ENCODE data around the gene PYGB. TPM values are rescaled to one million over a fixed set of nuclear protein-coding genes. Genes with fewer than 3 reads are reported as not detected.
"Not testable (repeated sequence)": the region's sequence is repeated elsewhere in the genome, so short reads cannot be mapped to it uniquely, and the experiment has no call there.

The PYGB gene
- total RNA-seq, 2 experiments from 2014 or later, result 37.2 to 39.8 TPM

DNA sequence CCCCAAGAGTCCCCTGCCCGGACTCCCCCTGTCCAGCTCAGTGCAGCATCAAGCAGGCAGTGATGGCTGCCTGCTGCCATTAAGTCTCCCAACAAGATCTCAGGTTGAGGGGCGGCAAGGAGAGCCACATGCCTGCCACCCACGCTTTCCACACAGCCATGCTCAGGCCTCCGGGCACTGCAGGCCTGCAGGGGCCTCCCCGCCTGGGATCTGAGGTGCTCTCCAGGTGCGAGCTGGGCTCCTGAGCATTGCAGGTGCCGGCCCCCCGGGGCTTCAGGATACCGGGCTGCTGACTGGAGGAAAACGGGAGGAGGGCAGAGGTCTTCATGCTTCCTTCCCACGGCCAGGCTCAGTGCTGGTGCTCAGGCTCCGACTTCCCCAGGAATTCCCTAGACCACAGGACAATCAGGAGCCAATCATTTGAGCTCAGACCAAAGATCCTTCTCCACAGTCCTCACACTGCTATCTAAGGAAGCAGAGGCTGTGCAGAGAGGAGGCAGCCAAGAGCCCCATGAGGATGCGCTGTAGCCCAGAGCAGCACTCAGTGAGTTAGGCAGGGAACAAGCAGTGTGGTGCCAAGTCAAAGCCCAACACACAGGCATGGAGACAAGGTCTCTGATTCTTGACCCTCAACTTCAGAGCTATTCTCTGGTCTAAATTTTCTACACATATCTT lies 52.7 kb downstream of the PYGB start:
- POLR2A ChIA-PET, result no interaction called here
- CTCF ChIA-PET, result interaction anchor here (1.5 kb wide), 1 partner anchor 305 kb away, joined by 3 read pairs; no protein-coding TSS in a partner anchor

GRCh38 chr20:25301357-25301920 lies 53.6 kb downstream of the PYGB start:
- ChIA-PET CTCF (no interaction called here), POLR2A (no interaction called here)

DNA sequence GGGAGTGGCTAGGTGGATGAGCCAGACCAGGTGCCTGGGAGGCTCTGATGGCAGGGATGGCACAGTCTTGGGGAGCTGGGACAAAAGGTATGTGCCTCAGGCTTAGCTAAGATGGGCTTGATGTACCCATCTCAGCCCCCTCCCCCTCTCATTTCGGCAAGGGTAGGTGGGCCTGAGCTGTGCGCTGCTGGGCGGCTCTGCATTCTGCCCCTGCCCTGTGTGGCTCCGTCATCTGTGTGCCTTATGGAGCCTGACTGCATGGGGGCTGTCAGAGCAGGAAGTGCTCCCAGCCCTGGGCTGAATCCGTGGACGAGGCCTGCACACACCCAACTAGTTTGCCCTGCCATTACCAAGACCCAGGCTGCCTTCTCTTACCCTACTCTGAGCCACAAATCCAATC lies 54.7 kb downstream of the PYGB start:
- ChIA-PET CTCF (no interaction called here), POLR2A (no interaction called here)

DNA sequence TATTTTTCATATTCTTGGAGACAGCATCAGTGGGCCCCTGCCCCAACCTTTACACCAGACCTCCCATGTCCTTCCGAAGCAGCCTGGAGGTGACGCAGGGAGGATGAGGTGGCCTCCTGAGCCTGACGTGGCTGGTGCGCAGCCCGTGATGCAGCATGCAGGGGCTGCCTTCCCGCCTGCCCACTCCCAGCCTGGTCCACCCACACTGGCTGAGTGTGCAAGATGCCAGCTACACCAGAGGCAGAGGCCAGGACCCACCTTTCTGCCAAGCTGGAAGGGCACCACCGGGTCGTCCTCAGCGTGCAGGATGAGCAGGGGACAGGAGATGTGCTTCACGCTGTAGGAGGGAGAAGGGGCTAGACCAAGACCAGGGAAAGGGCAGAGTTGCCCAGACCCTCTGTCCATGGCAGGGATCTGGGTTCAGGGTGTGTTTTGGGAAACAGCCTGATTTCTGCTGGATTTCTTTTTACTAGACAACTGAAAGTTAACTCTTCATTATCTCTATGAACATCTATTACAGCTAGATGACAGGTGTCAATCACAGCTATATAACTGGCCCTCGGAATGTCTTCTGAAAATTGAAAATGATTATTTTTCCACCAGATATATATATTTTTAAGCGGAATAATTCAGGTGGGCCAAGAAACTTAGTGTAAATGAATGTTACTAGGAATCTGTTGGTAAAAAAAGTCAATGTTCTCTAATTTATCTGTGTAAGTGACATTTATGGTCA lies 55.6 kb downstream of the PYGB start:
- ChIA-PET POLR2A (no interaction called here), CTCF (no interaction called here)

- POLR2A ChIA-PET, result no interaction called here
- CTCF ChIA-PET, result no interaction called here
Measured at GRCh38 chr20:25304025-25304549, 56.2 kb downstream of the PYGB start.

DNA sequence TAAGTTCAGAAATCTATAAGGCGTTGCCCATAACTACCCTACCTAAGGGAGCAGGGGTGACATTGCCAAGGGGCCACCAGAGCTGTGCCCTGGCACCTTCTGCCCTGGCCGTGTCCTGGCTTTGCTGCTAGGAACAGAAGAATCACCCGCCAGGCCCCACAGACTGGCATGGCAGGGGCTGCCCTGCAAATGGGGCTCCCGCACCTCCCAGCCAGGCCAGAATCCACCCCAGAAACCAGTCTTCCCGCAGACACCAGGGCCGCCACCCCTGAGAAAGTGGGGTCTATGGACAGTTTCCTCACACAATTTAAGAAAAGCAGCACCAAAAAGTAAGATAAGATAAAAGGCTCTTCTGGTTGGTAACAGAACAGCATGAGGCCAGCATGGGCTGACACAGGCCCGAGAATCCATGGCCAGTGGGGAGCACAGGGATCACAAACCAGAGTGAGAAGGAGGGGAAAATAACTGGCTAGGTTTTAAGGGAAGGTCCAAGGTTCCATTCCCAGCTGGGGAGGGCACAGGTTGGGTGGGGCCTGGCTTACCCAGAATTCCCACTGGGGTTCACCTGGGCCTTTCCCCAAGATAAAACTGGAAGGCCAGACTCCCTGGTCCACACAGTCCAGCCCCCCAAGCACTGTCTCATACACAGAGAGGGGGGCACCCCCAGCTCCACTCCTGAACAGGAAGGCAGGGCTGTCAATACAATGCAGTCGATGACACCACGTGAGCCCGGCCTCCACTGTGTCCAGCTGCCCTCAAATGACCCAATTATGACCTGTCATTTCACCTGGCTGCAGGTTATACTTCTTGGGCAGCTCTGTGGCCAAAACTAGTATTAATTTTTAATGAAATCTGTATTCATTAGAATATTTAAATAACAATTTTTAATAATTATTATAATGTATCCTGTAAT lies 59.4 kb downstream of the PYGB start:
- POLR2A ChIA-PET, result no interaction called here
- CTCF ChIA-PET, result interaction anchor here (1.3 kb wide), 1 partner anchor 92 kb away, joined by 5 read pairs; no protein-coding TSS in a partner anchor

DNA sequence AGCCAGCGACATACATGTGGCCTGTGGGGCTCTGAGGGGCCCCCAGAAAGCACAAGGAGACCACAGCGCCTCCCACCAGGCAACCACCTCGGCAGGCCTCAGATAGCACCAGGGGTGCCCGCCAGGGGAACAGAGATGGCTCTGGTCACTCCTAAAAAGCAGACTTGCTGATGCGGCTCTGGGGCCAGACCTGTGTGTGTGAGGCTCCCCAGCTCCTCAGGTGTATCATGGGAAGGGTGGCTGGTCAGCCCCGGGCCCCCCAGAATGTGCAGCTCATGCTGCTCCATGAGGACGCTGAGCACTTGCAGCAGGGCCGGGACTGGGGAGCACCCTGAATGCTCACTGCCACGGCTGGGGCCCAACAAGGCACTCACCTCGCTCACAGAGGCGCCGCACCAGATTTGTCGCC lies 60.2 kb downstream of the PYGB start:
- ChIA-PET CTCF (interaction anchor here (1.3 kb wide), 1 partner anchor 91 kb away, joined by 5 read pairs; no protein-coding TSS in a partner anchor), POLR2A (no interaction called here)

- POLR2A ChIA-PET, result no interaction called here
- CTCF ChIA-PET, result interaction anchor here (1.3 to 1.5 kb wide), 2 partner anchors 14 to 90 kb away, joined by 4 to 5 read pairs; no protein-coding TSS in a partner anchor
Measured at GRCh38 chr20:25308671-25309394, 60.9 kb downstream of the PYGB start.

DNA sequence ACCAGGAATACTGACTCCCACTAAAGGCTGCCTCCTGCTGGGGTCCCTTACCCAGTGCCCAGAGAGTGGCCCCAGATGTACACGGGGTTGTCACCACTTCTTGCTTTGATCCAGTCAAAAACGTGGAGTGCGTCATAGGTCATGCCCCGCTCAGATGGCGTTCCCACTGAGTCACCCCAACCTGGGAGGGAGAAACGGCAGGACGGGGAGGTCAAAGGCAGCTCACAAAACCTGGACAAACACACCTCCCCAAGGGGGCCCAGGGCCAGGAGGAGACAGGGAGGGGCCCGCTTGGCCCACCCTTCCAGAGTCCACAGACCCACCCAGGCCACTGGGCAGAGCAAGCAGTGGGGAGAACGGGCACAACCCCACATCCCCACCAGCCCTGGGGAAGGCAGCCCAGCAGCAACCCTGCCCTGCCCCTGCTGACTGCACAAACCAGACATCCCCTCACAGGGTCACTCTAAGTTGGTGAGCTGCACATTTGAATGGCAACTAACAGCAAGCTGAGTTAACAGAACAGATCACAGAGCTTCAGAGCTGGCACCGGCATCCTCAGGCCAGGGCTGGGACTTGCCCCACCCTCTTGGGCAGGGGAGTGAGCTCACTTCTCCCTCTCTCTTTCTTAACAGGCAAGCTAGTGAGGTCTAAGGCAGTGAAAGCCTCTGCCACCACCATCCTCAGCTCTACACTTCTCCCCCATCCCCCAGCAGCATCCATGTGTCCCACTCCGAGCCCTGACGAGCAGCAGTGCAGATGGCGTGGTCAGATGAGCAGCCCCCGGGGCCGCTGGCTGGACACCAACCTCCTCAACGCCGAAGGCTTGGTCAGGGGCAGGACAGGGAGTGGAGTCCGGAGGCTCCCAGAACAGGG lies 61.7 kb downstream of the PYGB start:
- POLR2A ChIA-PET, result no interaction called here
- CTCF ChIA-PET, result interaction anchor here (1.5 kb wide), 1 partner anchor 15 kb away, joined by 4 read pairs; no protein-coding TSS in a partner anchor

DNA sequence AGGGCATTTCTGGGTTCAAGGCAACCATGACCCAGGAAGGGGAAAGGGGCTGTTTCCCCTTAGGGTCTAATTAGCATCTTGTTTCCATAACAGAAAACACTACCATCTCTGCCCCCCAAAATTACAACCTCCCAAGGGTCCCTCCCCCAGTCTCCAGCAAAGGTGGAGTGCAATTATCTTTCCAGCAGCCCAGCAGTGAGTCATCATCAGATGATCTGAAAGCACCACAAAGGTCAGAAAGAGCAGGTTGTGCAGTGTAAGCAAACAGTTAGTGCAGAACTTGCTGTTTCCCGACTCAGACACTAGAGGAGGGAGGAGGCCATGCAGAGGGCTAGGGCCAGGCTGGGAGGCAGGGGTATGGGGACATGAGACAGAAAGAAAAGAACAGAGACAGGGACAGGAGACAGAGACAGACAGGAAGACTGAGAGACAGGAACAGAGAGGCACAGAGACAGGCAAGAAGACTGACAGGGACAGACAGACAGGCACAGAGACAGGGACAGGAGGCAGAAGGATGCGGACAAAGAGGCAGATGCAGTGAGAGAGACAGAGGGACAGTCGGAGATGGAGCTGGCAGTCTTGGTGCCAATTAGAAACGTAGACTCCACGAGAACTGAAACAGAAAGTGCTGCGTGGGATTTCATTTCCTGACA lies 62.5 kb downstream of the PYGB start:
- ChIA-PET POLR2A (interaction anchor here (0.6 kb wide), 1 partner anchor 62 kb away, joined by 3 read pairs; the partner anchor contains the start of gene PYGB), CTCF (interaction anchor here (1.2 to 1.5 kb wide), 2 partner anchors 16 to 89 kb away, joined by 3 to 4 read pairs; no protein-coding TSS in a partner anchor)

DNA sequence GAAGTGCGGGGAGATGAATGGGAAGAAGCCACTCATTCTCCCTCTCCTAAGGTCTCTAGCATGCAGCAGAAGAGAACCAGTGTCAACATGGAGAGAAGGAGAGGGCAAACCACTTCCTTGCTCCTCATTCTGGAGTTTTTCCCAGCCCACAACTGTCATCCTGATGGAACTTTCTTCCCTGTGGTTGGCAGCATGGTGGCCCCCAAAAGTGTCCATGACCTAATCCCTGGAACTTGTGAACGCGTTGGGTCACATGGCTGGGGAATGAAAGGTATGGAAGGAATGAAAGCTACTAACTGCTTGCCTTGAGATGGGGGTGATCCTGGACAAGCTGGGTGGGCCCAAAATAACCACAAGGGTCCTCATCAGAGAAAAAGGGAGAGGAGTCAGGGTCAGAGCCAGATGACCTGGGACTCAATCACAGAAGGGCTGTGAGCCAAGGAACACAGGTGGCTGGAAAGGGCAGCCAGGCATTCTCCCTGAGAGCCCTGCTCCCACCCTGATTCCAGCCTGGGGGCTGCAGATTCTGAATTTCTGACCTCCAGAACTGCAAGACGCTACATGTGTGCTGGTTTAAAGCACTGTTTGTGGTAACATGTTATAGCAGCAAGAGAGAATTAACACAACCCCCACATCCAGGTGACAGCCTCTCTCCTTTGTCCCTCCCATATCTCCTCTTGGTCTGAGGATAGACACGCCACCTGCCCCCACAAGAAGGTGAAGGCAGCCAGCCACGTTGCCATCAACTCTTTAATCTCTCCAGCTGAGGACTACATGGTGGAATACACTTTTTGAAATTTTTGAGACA lies 63.2 kb downstream of the PYGB start:
- ChIA-PET POLR2A (interaction anchor here (0.6 kb wide), 2 partner anchors 63 to 449 kb away, joined by 3 read pairs; partner anchors contain the start of gene PYGB), CTCF (interaction anchor here (1.2 kb wide), 1 partner anchor 88 kb away, joined by 3 read pairs; no protein-coding TSS in a partner anchor)

DNA sequence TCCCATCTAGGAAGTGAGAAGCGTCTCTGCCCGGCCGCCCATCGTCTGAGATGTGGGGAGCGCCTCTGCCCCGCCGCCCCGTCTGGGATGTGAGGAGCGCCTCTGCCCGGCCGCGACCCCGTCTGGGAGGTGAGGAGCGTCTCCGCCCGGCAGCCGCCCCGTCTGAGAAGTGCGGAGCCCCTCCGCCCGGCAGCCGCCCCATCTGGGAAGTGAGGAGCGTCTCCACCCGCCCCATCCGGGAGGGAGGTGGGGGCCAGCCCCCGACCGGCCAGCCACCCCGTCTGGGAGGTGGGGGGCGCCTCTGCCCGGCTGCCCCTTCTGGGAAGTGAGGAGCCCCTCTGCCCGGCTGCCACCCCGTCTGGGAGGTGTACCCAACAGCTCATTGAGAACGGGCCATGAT lies 64.8 kb downstream of the PYGB start:
- CTCF ChIA-PET, POLR2A ChIA-PET: not testable (repeated sequence)

GRCh38 chr20:25313593-25313992 lies 65.7 kb downstream of the PYGB start:
- CTCF ChIA-PET, result interaction anchor here (1.2 to 1.6 kb wide), 2 partner anchors 85 to 319 kb away, joined by 3 to 4 read pairs; no protein-coding TSS in a partner anchor

DNA sequence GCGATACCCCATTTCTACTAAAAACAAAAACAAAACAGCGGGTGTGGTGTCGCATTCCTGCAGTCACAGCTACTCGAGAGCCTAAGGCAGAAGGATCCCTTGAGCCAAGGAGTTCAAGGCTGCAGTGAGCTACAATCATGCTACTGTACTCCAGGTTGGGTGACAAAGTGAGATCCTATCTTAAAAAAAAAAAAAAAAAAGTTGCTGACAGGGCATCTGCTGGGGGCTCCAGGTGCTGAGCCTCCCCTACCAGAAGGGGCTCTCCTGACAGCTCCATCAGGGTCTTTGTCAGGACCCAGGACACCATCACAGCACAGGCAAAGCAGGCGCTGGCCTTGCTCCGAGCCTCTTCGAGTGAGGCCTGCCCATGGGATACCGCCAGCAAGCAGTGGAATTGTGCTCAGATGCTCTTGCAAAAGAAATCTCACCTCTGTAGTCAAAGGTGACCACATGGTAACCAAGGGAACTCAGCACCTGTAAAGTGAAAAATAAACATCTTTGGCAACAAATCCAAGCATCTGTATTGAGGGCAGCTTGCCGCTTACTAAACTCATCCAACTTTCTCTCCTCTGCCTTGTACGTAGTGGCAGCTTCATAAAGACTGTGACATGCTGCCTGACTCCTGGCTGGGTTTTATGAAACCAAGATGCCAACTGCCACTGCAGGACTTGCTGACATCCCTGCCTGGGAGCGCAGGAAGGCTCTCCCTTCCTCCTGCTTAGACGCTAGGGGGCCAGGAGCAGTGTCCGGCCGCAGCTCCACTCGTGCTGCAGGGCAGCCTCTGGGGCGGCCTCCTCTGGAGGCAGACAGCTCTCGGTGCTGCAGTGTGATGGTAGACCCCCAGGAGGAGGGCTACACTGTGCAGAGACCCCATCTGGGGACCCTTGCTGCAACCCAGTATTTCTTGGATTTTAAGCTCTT lies 66.9 kb downstream of the PYGB start:
- CTCF ChIA-PET, result interaction anchor here (1.2 to 1.6 kb wide), 2 partner anchors 84 to 321 kb away, joined by 3 to 4 read pairs; no protein-coding TSS in a partner anchor
- POLR2A ChIA-PET, result no interaction called here

More at GRCh38 chr20:25313593-25313992, 65.7 kb downstream of the PYGB start:
- POLR2A ChIA-PET, result no interaction called here

All from activated CD8-positive, alpha-beta memory T cell treated with anti-CD3 and anti-CD28 coated beads for 36 hours (primary cell).